K562 (cell line): ENCODE data around the gene ZMIZ1. TPM values are rescaled to one million over a fixed set of nuclear protein-coding genes. Genes with fewer than 3 reads are reported as not detected.

Source experiments
- FOXA1 ChIP-seq: fragments of 450-650 bp; IDR thresholded peaks from 2 replicates; pipeline ENCODE4 v1.6.1; 2016; ENCODE audit warnings: mild to moderate bottlenecking, borderline replicate concordance
- MAZ ChIP-seq, 2 experiments: fragments of 450-650 bp in 1 of 2; sonication (generic) in 1 of 2; formaldehyde crosslinking; IDR thresholded peaks in 1 of 2; conservative IDR thresholded peaks in 1 of 2; 2 replicates each; pipeline versions ENCODE4 v1.4.0 to v1.5.0; 2020; ENCODE audit warnings: mild to moderate bottlenecking in 1 of 2, missing genetic modification reagents in 1 of 2
- PCBP1 ChIP-seq: fragments of 200-400 bp; formaldehyde crosslinking; IDR thresholded peaks from 2 replicates; pipeline ENCODE4 v1.6.1; 2018; ENCODE audit warnings: mild to moderate bottlenecking, low read depth, low read length; ENCODE audit not compliant: poor library complexity, severe bottlenecking
- ZNF384 ChIP-seq: IDR thresholded peaks from 2 replicates; pipeline ENCODE4 v1.6.1; 2012; ENCODE audit warnings: low read depth, low read length, improper control_type of control experiment
- polyA plus RNA-seq, 8 experiments: library from polyadenylated mRNA; depleted of rRNA in 4 of 8; stranded (reverse) in 5 of 8; unstranded in 3 of 8; fragments of >200 nt; fragmentation: Nextera tagmentation in 2 of 8; fragmentation: Illumina TruSeq in 1 of 8; extraction: Ambion mirVana in 2 of 8; extraction: Trizol in 1 of 8; gene quantifications; 2 replicates each; pipeline versions ENCODE4 v1.2.1 to v1.2.3, GENCODE V29; 2011 to 2014; ENCODE audit warnings: inconsistent platforms in 1 of 8, missing spikeins in 1 of 8
- total RNA-seq, 7 experiments: library from RNA; depleted of rRNA in 6 of 7; stranded (reverse); fragments of >200 nt in 6 of 7; fragmentation: Illumina TruSeq in 2 of 7; extraction: Trizol in 2 of 7; gene quantifications; 2 replicates each; pipeline versions ENCODE4 v1.2.1 to v1.2.3, GENCODE V29; 2011 to 2021; ENCODE audit warnings: low replicate concordance in 1 of 7
- TF ChIP-seq, protein P1 (sequence below), 2 experiments: fragments of 450-650 bp in 1 of 2; sonication (generic) in 1 of 2; formaldehyde crosslinking in 1 of 2; IDR thresholded peaks in 1 of 2; conservative IDR thresholded peaks in 1 of 2; 2 replicates each; pipeline versions ENCODE4 v1.6.1 to v1.8.1; 2016 to 2023; ENCODE audit warnings: mild to moderate bottlenecking in 2 of 2, moderate library complexity in 2 of 2, inconsistent platforms in 1 of 2, missing genetic modification reagents in 1 of 2
- TF ChIP-seq, protein P2 (sequence below): sonication (generic); formaldehyde crosslinking; IDR thresholded peaks from 2 replicates; pipeline ENCODE4 v1.8.0; 2023; ENCODE audit warnings: mild to moderate bottlenecking, missing genetic modification reagents

The ZMIZ1 gene
- total and polyA plus RNA-seq, 9 of the 15 experiments (the other 6 are each of a cell fraction or from before 2014, with no cell fraction given): 1.0 to 37.3 (median 4.3) TPM

DNA sequence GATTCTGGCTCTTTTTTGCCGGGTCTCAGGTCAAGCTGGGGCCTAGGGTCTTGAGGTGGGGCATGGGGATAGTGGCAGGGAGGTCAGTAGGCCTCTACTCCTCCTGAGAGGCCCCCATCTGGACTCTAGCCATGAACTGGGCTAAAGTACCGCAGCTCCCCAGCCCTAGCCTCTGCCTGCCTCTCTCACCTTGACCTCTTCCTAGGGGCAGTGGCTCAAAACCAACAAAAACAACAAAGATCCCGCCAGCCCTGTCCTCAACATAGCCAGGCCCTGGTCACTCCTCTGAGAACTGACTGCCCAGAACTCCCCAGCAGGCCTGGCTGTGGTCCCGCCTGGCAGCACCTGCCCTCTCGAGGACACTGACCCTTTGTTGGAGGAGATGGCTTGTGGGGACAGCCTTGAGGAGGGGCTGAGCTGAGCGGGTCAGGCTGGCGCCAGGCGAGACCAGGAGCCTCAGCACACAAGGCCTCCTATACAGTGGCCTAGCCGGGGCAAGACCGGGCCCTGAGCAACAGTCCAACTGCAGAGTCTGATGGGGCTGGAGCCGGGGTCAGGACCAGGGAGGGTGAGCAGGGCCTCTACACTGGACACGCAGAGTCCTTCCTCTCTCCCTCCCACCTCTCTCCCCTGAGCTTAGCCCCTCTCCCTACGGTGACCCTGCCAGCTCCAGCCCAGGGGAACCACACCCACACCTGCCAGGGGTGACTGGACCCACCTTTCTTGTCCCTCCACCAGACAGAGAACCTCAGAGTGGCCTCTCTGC, 266.9 kb downstream of the ZMIZ1 start (continued):
- TF ChIP-seq, protein P1, sequence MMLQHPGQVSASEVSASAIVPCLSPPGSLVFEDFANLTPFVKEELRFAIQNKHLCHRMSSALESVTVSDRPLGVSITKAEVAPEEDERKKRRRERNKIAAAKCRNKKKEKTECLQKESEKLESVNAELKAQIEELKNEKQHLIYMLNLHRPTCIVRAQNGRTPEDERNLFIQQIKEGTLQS (IDR thresholded peaks at IDR 0.05): no peak
- TF ChIP-seq, protein P1 (CRISPR knock-in tag; conservative IDR thresholded peaks at IDR 0.05): no peak
- no peak for TF ChIP-seq ZNF384
- TF ChIP-seq FOXA1: no peak
- no peak for TF ChIP-seq MAZ (CRISPR knock-in tag; conservative IDR thresholded peaks at IDR 0.05 in 1 of 2, IDR thresholded peaks at IDR 0.05 in 1 of 2)
- TF ChIP-seq PCBP1: no peak
- TF ChIP-seq, protein P2, sequence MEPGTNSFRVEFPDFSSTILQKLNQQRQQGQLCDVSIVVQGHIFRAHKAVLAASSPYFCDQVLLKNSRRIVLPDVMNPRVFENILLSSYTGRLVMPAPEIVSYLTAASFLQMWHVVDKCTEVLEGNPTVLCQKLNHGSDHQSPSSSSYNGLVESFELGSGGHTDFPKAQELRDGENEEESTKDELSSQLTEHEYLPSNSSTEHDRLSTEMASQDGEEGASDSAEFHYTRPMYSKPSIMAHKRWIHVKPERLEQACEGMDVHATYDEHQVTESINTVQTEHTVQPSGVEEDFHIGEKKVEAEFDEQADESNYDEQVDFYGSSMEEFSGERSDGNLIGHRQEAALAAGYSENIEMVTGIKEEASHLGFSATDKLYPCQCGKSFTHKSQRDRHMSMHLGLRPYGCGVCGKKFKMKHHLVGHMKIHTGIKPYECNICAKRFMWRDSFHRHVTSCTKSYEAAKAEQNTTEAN (CRISPR knock-in tag): no peak
- TF ChIP-seq, all 486 proteins: peak for 0
